Measurements from ENCODE around the gene SUMF2. TPM values are rescaled to one million over a fixed set of nuclear protein-coding genes. Genes with fewer than 3 reads are reported as not detected.
"Not testable (repeated sequence)": the region's sequence is repeated elsewhere in the genome, so short reads cannot be mapped to it uniquely, and the experiment has no call there.

The SUMF2 gene
- total and polyA plus RNA-seq, 2 donors from 2014 or later, result 175 to 202 TPM

GRCh38 chr7:56107954-56108258 lies 43.8 kb downstream of the SUMF2 start:
- no peak for TF ChIP-seq CTCF (IDR thresholded peaks at IDR 0.05; ENCODE audit: borderline replicate concordance, extremely low read depth, insufficient read depth)
- Histone ChIP-seq H3K4me3 (ENCODE audit: low read length in 3 of 3) (no peak overlapping the region), H3K27me3 (ENCODE audit: control insufficient read depth, insufficient read depth, low read length) (no peaks in the 10 kb centered on the region), H3K9me3 (ENCODE audit: control insufficient read depth in 2 of 3, insufficient read depth in 1 of 3, low read length in 3 of 3) (no peaks in the 10 kb centered on the region), H3K4me1 (ENCODE audit: control insufficient read depth in 2 of 3, insufficient read depth in 2 of 3, low read depth in 1 of 3, low read length in 3 of 3) (peaks cover 0 to 6% (median 0%) of the 10 kb centered on the region in 3 donors), H3K36me3 (ENCODE audit: control insufficient read depth in 2 of 3, insufficient read depth in 3 of 3, low read length in 3 of 3) (peaks cover under 1 to 12% (median 7%) of the 10 kb centered on the region in 3 donors), H3K27ac (ENCODE audit: low read depth in 2 of 2, low read length in 2 of 2) (no peak overlapping the region), H3K9ac (ENCODE audit: low read length in 3 of 3) (no peak overlapping the region)
- intact Hi-C loops (cut with DNase I), result no loop called here
- FAIRE-seq, result no peak
- DNase-seq, result no peak

GRCh38 chr7:56110611-56111010 lies 46.5 kb downstream of the SUMF2 start:
- Histone ChIP-seq H3K4me3 (ENCODE audit: low read length in 3 of 3) (no peak overlapping the region), H3K36me3 (ENCODE audit: control insufficient read depth in 2 of 3, insufficient read depth in 3 of 3, low read length in 3 of 3) (no peaks in the 10 kb centered on the region), H3K27ac (ENCODE audit: low read depth in 2 of 2, low read length in 2 of 2) (no peak overlapping the region), H3K9me3 (ENCODE audit: control insufficient read depth in 2 of 3, insufficient read depth in 1 of 3, low read length in 3 of 3) (no peaks in the 10 kb centered on the region), H3K27me3 (ENCODE audit: control insufficient read depth, insufficient read depth, low read length) (no peaks in the 10 kb centered on the region), H3K4me1 (ENCODE audit: control insufficient read depth in 2 of 3, insufficient read depth in 2 of 3, low read depth in 1 of 3, low read length in 3 of 3) (no peaks in the 10 kb centered on the region), H3K9ac (ENCODE audit: low read length in 3 of 3) (no peak overlapping the region)
- no peak for TF ChIP-seq CTCF (IDR thresholded peaks at IDR 0.05; ENCODE audit: borderline replicate concordance, extremely low read depth, insufficient read depth)
- intact Hi-C loops (cut with DNase I), result no loop called here
- DNase-seq (no peak), FAIRE-seq (no peak)

GRCh38 chr7:56112244-56112643 lies 48.2 kb downstream of the SUMF2 start:
- not testable (repeated sequence) for FAIRE-seq; H3K9ac ChIP-seq (ENCODE audit: low read length in 3 of 3)

GRCh38 chr7:56115852-56116538 lies 51.9 kb downstream of the SUMF2 start, which contains the start of gene NUPR2:
Gene NUPR2, minus strand, starts transcription at chr7:56116417. Its CDS starts 103 bp downstream, at chr7:56116314.
- Histone ChIP-seq H3K9me3 (ENCODE audit: control insufficient read depth in 2 of 3, insufficient read depth in 1 of 3, low read length in 3 of 3) (no peaks in the 10 kb centered on the region), H3K4me1 (ENCODE audit: control insufficient read depth in 2 of 3, insufficient read depth in 2 of 3, low read depth in 1 of 3, low read length in 3 of 3) (no peaks in the 10 kb centered on the region), H3K9ac (ENCODE audit: low read length in 3 of 3) (peak within 1 kb of the TSS in 1 of 3 donors; percentile 51), H3K4me3 (ENCODE audit: low read length in 3 of 3) (peak within 1 kb of the TSS in 2 of 3 donors; percentile 42 to 53), H3K36me3 (ENCODE audit: control insufficient read depth in 2 of 3, insufficient read depth in 3 of 3, low read length in 3 of 3) (no peaks in the 10 kb centered on the region), H3K27me3 (ENCODE audit: control insufficient read depth, insufficient read depth, low read length) (no peaks in the 10 kb centered on the region), H3K27ac (ENCODE audit: low read depth in 2 of 2, low read length in 2 of 2) (peak within 1 kb of the TSS; percentile 5 to 76)
- intact Hi-C loops (cut with DNase I), result no loop called here
- DNase-seq (peak; percentile 40 to 78 (median 51)), FAIRE-seq (no peak)
- TF ChIP-seq CTCF (IDR thresholded peaks at IDR 0.05; ENCODE audit: borderline replicate concordance, extremely low read depth, insufficient read depth), result no peak

More at GRCh38 chr7:56112244-56112643, 48.2 kb downstream of the SUMF2 start:
- H3K27me3 ChIP-seq (ENCODE audit: control insufficient read depth, insufficient read depth, low read length); H3K4me3 ChIP-seq (ENCODE audit: low read length in 3 of 3); H3K36me3 ChIP-seq (ENCODE audit: control insufficient read depth in 2 of 3, insufficient read depth in 3 of 3, low read length in 3 of 3); H3K9me3 ChIP-seq (ENCODE audit: control insufficient read depth in 2 of 3, insufficient read depth in 1 of 3, low read length in 3 of 3); DNase-seq; intact Hi-C loops (cut with DNase I); H3K27ac ChIP-seq (ENCODE audit: low read depth in 2 of 2, low read length in 2 of 2); H3K4me1 ChIP-seq (ENCODE audit: control insufficient read depth in 2 of 3, insufficient read depth in 2 of 3, low read depth in 1 of 3, low read length in 3 of 3): not testable (repeated sequence)

Data from kidney (tissue), 14 donors.